Measurements from ENCODE around the gene DRD5. TPM values are rescaled to one million over a fixed set of nuclear protein-coding genes. Genes with fewer than 3 reads are reported as not detected.
"Not testable (repeated sequence)": the region's sequence is repeated elsewhere in the genome, so short reads cannot be mapped to it uniquely, and the experiment has no call there.

DRD5 gene
- total RNA-seq, result 0.11 TPM
- not detected for polyA plus RNA-seq

DNA sequence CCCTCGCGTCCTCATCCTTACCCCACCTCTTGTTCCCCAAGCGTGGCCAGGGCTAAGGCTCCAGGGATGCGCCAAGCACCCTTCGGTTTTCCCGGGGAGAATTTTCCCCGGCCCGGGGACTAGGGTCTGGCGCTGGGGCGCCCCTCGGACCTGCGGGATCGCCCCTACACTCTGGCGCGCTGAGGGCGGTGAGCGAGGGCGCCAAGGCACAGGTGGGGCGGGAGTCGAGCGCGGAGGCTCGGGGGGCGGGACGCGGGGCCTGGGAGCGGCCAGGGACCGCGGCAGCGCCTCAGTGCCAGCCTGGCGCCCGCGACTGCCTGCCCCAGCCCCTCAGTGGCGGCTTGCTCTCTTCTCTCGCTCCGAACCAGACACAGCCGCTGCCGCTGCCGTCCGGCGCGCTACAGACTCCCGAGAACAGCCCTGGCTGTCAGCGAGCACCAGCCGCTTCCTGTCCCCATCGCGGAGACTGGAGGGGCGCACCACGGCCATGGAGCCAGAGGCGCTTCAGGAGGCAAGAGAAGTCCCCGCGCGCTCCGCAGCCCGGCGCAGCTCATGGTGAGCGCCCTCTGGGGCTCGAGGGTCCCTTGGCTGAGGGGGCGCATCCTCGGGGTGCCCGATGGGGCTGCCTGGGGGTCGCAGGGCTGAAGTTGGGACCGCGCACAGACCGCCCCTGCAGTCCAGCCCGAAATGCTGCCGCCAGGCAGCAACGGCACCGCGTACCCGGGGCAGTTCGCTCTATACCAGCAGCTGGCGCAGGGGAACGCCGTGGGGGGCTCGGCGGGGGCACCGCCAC is at the start of gene DRD5:
TSS of gene DRD5 (plus strand) at position 292 of the 793 bp plus-strand sequence. CDS start at position 688, 396 bp downstream.
- WGBS, result 5% methylated on average over 78 of the region's 78 CpGs
- no peak within 1 kb of the TSS for H3K4me3 ChIP-seq (ENCODE audit: low read depth, low read length)

GRCh38 chr4:9732256-9732655 is 49.2 kb upstream of the DRD5 start:
- 48% methylated on average over 4 of the region's 4 CpGs for WGBS
- DNase-seq (ENCODE audit: extremely low spot score); H3K36me3 ChIP-seq (ENCODE audit: insufficient read depth); H3K4me1 ChIP-seq (ENCODE audit: insufficient read depth); H3K27ac ChIP-seq (ENCODE audit: low read depth); H3K4me3 ChIP-seq (ENCODE audit: low read depth, low read length): not testable (repeated sequence)

More for the DNA sequence above, at the start of gene DRD5:
- H3K36me3 ChIP-seq (ENCODE audit: insufficient read depth), result no peaks in the 10 kb centered on the region
- no peak within 1 kb of the TSS for H3K27ac ChIP-seq (ENCODE audit: low read depth)
- no peaks in the 10 kb centered on the region for H3K4me1 ChIP-seq (ENCODE audit: insufficient read depth)
- DNase-seq (ENCODE audit: extremely low spot score), result no peak

DNA sequence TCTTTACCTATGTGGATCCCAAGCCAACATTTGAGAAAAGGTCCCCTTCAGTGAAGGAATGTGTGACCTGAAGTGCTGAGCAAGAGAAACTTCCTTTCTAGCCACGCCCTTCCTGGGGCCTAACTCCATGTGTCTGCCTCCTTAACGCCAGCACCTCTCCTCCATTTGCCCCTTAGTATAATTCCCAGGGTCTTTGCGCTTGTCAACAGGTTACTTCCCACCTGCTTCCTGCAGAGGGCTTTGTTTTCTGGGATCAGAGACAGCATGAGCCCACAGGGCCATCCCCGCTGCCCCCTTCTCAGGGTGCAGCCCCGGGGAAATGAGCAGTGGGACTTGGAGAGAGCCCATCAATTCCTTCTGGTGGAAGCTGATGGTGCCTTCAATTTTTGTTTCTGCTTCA is 45.9 kb upstream of the DRD5 start:
- 89% methylated on average over 5 of the region's 5 CpGs for WGBS
- H3K27ac ChIP-seq (ENCODE audit: low read depth), result no peak overlapping the region
- no peak for DNase-seq (ENCODE audit: extremely low spot score)
- no peak overlapping the region for H3K4me3 ChIP-seq (ENCODE audit: low read depth, low read length)
- no peaks in the 10 kb centered on the region for H3K36me3 ChIP-seq (ENCODE audit: insufficient read depth)
- no peaks in the 10 kb centered on the region for H3K4me1 ChIP-seq (ENCODE audit: insufficient read depth)

DNA sequence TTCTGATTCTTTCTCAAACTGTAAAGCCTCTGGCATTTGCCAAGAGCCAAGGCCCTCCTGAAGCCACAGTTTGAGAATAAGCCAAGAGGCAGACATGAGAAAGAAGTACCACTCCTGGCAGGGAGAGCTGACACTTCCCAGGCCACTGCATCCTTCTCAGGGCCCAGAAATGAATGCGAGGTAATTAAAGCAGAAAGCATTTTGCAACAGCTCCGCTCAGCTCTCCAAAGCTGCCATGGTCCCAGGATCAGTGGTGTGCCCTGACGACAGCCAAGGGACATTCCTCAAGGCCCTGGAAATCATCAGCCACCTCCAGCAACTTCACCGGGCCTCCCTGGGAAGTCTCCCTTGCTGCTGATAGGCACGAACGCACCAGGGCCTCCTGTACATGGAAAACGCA is 44.2 kb upstream of the DRD5 start:
- H3K27ac ChIP-seq (ENCODE audit: low read depth); DNase-seq (ENCODE audit: extremely low spot score): not testable (repeated sequence)
- 31% methylated on average over 7 of the region's 7 CpGs for WGBS

GRCh38 chr4:9743789-9744188 is 37.6 kb upstream of the DRD5 start:
- H3K4me3 ChIP-seq (ENCODE audit: low read depth, low read length); DNase-seq (ENCODE audit: extremely low spot score); H3K27ac ChIP-seq (ENCODE audit: low read depth); H3K4me1 ChIP-seq (ENCODE audit: insufficient read depth); H3K36me3 ChIP-seq (ENCODE audit: insufficient read depth): not testable (repeated sequence)
- WGBS, result 83% methylated on average over 4 of the region's 4 CpGs

More for the DNA sequence above, 44.2 kb upstream of the DRD5 start:
- H3K36me3 ChIP-seq (ENCODE audit: insufficient read depth); H3K4me1 ChIP-seq (ENCODE audit: insufficient read depth); H3K4me3 ChIP-seq (ENCODE audit: low read depth, low read length): not testable (repeated sequence)

- no peak overlapping the region for H3K4me3 ChIP-seq (ENCODE audit: low read depth, low read length)
- no peaks in the 10 kb centered on the region for H3K36me3 ChIP-seq (ENCODE audit: insufficient read depth)
- H3K27ac ChIP-seq (ENCODE audit: low read depth), result no peak overlapping the region
- H3K4me1 ChIP-seq (ENCODE audit: insufficient read depth), result no peaks in the 10 kb centered on the region
- no peak for DNase-seq (ENCODE audit: extremely low spot score)
- WGBS, result 96% methylated on average over 13 of the region's 13 CpGs
Observed at GRCh38 chr4:9745782-9746181, 35.7 kb upstream of the DRD5 start.

DNA sequence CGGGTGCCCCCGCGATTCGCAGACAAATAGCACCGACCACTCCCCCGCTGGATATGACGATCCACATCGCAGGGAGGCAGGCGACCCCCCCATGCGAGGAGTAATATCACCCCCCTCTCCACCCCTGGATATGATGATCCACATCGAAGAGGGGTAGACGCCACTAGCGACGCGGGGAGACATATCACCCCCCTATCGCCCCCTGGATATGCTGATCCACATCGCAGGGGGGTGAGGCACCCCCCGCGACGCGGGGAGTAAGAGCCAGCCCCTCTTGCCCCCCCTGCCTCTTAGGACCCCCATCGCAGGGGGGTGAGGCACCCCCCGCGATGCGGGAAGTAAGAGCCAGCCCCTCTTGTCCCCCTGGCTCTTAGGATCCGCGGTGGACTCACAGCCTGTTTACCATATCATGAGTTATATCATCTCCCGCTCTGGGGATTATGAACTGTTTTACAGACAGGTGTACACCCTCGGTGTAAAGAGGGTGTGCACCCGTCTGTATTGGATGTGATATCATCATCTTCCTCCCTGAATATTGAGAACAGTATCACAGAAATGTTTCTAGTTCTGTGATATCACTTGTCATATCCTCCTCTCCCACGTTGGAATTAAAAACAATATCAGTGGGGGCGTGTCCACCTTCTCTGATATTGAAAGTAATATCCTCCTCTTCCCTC is 22.7 kb upstream of the DRD5 start:
- Histone ChIP-seq H3K36me3 (ENCODE audit: insufficient read depth) (no peaks in the 10 kb centered on the region), H3K4me3 (ENCODE audit: low read depth, low read length) (no peak overlapping the region), H3K4me1 (ENCODE audit: insufficient read depth) (no peaks in the 10 kb centered on the region), H3K27ac (ENCODE audit: low read depth) (no peak overlapping the region)
- no peak for DNase-seq (ENCODE audit: extremely low spot score)
- WGBS, result 69% methylated on average over 32 of the region's 32 CpGs

DNA sequence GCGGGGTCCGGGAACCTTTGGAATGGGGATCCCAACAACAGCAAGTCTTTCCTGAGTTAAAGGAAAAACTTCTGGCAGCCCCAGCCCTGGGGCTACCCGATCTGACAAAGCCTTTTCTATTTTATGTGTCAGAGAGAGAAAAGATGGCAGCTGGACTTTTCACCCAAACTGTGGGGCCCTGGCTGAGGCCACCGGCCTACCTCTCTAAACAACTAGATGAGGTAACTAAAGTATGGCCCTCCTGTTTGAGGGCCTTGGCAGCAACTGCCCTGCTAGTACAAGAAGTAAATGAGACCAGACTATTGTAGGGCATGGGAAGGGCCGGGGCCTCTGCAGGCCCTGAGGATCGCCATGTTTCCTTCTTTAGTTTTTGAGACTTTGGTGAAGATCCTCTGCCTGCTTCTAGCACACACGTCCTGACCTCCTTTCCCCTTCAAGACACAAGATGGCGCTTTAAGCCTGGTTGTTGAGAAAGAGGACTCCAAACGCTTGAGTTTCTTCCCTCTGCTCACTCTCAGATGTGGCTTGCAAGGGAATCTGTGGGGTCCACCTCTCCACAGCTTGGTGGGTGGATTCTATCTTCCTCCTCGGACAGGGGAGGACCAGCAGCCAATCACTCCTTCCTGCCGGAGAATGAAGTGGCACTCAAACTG is 18.5 kb upstream of the DRD5 start:
- peak; percentile 65 for DNase-seq (ENCODE audit: extremely low spot score)
- no peak overlapping the region for H3K27ac ChIP-seq (ENCODE audit: low read depth)
- H3K4me3 ChIP-seq (ENCODE audit: low read depth, low read length), result no peak overlapping the region
- H3K4me1 ChIP-seq (ENCODE audit: insufficient read depth), result no peaks in the 10 kb centered on the region
- 37% methylated on average over 11 of the region's 11 CpGs for WGBS
- no peaks in the 10 kb centered on the region for H3K36me3 ChIP-seq (ENCODE audit: insufficient read depth)

DNA sequence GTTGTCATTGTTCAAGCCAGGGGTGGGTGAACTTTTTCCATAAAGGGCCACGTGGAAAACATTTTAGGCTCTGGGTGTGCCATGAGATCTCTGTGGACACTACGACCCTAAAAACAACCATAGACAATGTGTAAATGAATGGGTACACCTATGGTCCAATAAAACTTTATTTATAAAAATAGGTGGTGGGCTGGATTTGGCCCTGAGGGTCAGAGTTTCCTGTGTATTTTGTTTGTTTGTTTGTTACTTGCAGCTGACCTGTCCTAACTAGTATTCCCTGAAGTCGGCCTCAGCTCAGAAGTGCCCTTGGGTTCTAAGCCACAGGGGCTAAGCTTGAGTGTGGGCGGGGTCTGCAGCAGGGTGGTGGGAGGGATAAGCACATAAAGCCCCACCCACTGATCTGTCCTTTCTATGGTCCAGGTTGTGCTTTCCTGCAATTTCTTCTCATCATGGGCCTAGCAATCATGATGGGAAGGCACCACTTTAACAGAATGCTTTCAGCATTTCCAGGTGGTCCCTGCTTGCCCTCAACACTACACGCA is 17.2 kb upstream of the DRD5 start:
- WGBS, result 86% methylated on average over 5 of the region's 5 CpGs

DNA sequence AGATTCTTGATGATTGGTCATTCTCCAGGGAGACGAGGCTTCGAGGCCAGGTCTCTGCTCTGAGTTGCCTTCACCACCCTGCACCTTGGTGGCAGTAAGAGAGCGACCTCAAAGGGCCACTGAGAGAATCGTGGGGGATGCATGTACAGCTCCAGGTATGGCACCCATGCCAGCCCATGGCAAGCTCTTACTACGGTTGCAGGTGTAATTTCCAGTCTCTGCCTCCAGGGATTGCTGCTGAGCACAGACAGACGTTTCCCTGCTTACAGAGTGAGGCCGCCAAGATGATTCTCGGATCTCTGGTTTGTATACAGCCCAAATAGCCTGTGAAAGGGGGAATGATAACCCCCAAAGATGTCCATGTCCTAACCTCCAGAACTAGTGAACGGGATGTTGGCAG is 16.3 kb upstream of the DRD5 start:
- Histone ChIP-seq H3K4me3 (ENCODE audit: low read depth, low read length) (no peak overlapping the region), H3K36me3 (ENCODE audit: insufficient read depth) (no peaks in the 10 kb centered on the region), H3K27ac (ENCODE audit: low read depth) (no peak overlapping the region), H3K4me1 (ENCODE audit: insufficient read depth) (no peaks in the 10 kb centered on the region)
- WGBS, result 39% methylated on average over 9 of the region's 9 CpGs
- no peak for DNase-seq (ENCODE audit: extremely low spot score)

More for the DNA sequence above, 17.2 kb upstream of the DRD5 start:
- Histone ChIP-seq H3K4me3 (ENCODE audit: low read depth, low read length) (no peak overlapping the region), H3K27ac (ENCODE audit: low read depth) (no peak overlapping the region), H3K36me3 (ENCODE audit: insufficient read depth) (no peaks in the 10 kb centered on the region), H3K4me1 (ENCODE audit: insufficient read depth) (no peaks in the 10 kb centered on the region)
- no peak for DNase-seq (ENCODE audit: extremely low spot score)

DNA sequence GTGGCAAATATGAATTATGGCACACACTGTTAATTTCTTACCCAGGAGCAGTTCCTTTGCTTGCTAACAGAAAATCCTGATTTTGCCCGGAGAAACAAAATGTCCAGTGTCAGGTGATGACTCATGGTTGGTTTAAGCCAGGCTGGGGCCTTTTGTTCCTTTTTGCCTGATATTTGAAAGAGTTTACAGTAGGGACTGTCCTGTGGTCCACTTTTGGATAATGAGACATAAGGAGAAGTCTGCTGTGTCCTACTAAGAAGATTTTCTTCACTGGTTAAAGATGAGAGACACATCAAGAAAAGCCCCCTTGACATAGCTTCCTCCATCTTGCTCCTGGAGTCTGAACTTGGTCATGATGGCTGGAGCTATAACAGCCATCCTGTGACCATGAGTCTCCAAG is 12.1 kb upstream of the DRD5 start:
- Histone ChIP-seq H3K36me3 (ENCODE audit: insufficient read depth) (no peaks in the 10 kb centered on the region), H3K4me1 (ENCODE audit: insufficient read depth) (no peaks in the 10 kb centered on the region), H3K27ac (ENCODE audit: low read depth) (no peak overlapping the region), H3K4me3 (ENCODE audit: low read depth, low read length) (no peak overlapping the region)
- no peak for DNase-seq (ENCODE audit: extremely low spot score)
- 68% methylated on average over 1 of the region's 1 CpG for WGBS

DNA sequence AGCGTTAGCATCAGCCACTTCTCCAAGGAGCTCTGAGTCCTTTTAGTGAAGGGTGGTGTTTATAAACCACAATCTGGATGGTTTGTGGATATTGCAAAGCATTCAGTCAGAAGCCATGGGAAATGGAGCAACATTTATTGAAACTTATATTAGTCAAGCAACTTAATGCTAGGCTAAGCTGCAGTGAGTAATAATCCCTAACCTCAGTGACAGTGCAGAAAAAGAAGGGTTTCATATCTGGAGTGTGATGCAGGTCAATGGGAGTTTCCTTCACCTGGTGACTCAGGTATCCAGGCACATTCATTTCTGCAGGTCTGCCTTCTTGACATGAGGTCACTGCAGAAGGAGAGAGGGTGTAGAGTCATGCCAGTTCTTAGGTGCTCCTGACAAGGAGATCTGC is 10.4 kb upstream of the DRD5 start:
- no peaks in the 10 kb centered on the region for H3K4me1 ChIP-seq (ENCODE audit: insufficient read depth)

DNA sequence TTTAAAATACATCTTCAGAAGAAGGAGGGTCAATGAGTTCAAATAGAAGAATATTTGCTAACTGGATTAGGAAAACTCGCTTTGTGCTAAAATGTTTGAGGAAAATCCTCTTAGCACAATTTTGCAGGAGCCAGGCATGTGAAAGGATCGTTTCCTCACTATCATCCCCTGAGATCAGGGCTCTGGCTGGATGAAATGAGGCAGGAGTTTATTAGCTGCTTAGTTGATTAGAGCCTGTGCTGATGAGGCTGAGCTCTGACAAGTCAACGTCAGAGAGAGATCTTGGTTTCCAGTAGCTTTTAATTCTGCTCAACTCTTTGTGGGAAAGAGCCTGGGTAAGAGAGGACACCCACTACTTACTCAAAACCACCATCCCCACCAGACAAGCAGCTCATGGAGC is 8.0 kb upstream of the DRD5 start:
- H3K36me3 ChIP-seq (ENCODE audit: insufficient read depth), result no peaks in the 10 kb centered on the region
- no peaks in the 10 kb centered on the region for H3K4me1 ChIP-seq (ENCODE audit: insufficient read depth)
- no peak overlapping the region for H3K4me3 ChIP-seq (ENCODE audit: low read depth, low read length)
- no peak overlapping the region for H3K27ac ChIP-seq (ENCODE audit: low read depth)
- DNase-seq (ENCODE audit: extremely low spot score), result no peak
- 27% methylated on average over 3 of the region's 3 CpGs for WGBS

More for the DNA sequence above, 10.4 kb upstream of the DRD5 start:
- 62% methylated on average over 1 of the region's 1 CpG for WGBS
- Histone ChIP-seq H3K27ac (ENCODE audit: low read depth) (no peak overlapping the region), H3K36me3 (ENCODE audit: insufficient read depth) (no peaks in the 10 kb centered on the region), H3K4me3 (ENCODE audit: low read depth, low read length) (no peak overlapping the region)
- no peak for DNase-seq (ENCODE audit: extremely low spot score)

GRCh38 chr4:9782136-9782436 is 652 bp downstream of the DRD5 start:
- Histone ChIP-seq H3K36me3 (ENCODE audit: insufficient read depth) (no peaks in the 10 kb centered on the region), H3K4me3 (ENCODE audit: low read depth, low read length) (no peak overlapping the region), H3K4me1 (ENCODE audit: insufficient read depth) (no peaks in the 10 kb centered on the region), H3K27ac (ENCODE audit: low read depth) (no peak overlapping the region)
- 58% methylated on average over 22 of the region's 22 CpGs for WGBS
- no peak for DNase-seq (ENCODE audit: extremely low spot score)
